Loucy (cell line): Measurements from ENCODE around the gene GPT2.

Experiments
- CTCF ChIP-seq: fragments of 200-600 bp; sonication (generic); conservative IDR thresholded peaks from 2 replicates; pipeline ENCODE4 v1.5.1; 2014; ENCODE audit warnings: mild to moderate bottlenecking, antibody characterized with exemption, low read length
- EZH2phosphoT487 ChIP-seq: fragments of 200-600 bp; IDR thresholded peaks from 2 replicates; pipeline ENCODE4 v1.6.1; 2018; ENCODE audit warnings: antibody characterized with exemption, mild to moderate bottlenecking, moderate library complexity, borderline replicate concordance

- no peak for TF ChIP-seq CTCF
- TF ChIP-seq EZH2phosphoT487, result no peak
These were observed 92.4 kb downstream of the GPT2 start for GRCh38 chr16:46976550-46976949.
